HG03045 (cell line): ENCODE data around the gene MELTF.
A peak's percentile ranks its signal among the peaks of the same experiment; 100 is the strongest.

Source experiments
- ATAC-seq: cut with Tn5 transposase; IDR thresholded peaks from one replicate; pipeline ENCODE4 v1.9.1; 2021; ENCODE audit warnings: mild to moderate bottlenecking, moderate library complexity; ENCODE audit not compliant: unreplicated experiment

The MELTF gene

DNA sequence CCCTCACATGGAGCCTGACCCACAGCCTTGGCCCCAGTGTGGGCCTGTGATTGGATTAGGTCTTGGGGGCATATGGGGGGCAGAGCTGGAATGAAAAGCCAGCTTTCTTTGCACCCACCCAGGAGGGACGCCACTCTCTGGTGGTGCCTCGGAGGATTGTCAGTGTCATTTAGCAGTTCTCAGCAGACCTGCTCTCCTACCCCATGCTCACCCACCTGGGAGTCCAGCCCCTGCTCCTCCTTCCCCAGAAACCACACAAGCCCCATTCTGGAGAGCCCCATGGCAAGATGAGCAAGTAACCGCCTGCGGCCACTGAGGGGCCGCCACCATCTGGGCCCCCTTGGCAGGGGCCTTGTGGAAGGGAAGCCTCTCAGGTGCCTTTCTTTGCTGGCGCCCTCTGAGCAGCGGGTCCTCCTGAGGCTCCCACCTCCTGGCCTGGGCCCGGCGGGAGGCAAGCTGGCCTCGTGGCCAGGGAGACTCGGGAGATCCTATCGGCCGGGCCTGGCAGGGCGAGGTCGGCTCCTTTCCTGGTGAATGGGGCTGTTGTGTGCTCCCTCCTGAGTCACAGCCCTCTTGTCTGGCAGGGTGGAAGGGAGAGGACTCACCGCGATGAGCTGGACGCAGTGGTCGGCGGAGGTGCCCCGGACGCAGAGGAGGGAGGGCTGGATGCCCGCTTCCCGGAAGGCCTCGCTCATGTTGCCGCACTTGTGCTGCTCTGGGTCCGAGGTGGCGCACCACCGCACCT is 2.3 kb downstream of the MELTF start:
- ATAC-seq: no peak

DNA sequence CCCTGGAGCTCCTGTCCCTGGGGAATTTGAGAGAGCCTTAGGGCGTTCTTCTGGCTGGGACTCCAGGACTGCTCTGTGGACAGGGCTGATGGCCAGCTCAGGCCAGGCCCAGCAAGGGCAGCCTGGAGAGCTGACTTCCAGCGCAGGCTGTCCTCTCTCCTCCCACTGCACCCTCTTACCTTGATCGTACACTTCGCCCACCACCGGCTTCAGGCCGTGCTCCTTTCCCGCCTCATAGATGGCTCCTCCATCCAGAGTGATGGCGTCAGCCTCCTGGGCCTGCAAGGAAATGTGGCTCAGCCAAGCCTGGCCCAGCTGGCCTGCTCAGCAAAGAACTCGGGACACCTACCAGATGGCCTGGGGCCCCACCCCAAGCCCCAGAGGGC is 3.1 kb downstream of the MELTF start:
- ATAC-seq: no peak

DNA sequence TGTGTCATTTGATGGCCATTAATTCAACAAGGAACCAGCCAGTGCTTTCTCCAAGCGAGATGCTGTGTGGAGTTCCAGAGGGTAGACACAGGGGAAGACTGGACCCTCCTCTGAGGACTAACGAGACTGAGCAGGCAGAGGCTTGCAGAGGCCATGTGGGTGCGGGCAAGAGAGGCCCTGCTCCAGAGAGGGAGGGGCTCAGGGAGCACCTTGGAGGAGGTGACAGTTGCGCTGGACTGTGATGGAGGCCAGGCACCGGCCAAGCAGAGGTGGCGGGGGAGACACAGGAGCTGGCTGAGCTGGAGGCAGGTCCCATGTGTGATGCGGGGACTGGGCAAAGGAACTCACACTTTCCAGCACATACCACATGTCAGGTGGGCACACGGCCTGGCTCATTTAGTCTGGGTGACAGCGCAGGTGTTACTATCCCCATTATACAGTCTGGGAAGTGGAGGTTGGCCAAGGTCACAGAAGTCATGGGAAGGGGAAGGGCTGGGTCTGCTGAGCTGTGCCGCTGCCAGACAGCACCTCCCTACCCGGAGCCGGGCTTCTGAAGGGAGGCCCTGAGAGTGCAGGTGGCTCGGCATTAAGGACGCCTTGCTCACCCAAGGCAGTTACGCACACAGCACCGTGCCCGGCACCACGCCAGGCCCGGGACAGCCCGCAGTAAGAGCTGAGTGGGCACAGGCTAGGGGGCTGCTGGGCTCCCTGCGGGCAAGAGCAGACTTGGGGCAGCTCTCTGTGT is 3.7 kb downstream of the MELTF start:
- no peak for ATAC-seq

DNA sequence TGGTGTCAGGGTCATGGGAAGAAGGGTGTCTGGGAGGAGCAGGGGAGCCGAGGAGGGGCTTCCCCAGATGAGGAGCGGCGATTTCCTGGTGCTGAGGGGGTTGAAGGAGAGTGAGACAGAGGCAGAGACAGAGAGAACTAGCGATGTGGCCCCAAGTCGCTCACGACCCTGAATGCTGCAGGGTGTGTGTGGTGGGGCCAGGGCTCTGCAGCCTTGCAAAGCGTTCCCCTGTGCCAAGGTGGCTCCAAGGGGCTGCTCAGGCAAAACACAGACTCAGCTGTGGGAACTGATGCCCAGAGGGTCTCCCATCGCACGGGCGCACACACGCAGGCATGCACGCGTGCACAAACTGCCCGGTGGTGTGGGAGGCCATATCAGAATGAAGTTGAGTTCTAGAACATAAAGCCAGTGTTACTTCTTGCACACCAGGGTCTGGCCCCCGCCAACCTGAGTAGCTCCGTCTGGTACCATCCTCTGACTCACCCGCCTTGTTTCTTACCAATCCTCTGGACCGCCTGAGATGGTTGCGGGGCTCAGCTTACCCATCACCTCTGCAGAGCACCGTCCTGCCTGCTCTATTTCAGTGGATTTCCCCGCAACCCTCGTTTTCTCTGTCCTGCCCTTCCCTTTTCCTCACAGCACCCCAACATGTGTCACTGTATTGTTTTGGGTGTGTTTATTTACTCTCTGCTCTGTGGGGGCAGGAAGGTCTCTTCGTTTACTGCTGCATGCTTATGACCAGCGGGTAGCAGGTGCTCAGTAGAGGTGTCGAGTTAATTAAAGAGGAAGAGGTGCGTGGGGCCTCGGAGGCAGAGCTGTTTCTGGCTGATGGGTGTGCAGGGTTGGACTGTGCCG is 4.5 kb downstream of the MELTF start:
- no peak for ATAC-seq

DNA sequence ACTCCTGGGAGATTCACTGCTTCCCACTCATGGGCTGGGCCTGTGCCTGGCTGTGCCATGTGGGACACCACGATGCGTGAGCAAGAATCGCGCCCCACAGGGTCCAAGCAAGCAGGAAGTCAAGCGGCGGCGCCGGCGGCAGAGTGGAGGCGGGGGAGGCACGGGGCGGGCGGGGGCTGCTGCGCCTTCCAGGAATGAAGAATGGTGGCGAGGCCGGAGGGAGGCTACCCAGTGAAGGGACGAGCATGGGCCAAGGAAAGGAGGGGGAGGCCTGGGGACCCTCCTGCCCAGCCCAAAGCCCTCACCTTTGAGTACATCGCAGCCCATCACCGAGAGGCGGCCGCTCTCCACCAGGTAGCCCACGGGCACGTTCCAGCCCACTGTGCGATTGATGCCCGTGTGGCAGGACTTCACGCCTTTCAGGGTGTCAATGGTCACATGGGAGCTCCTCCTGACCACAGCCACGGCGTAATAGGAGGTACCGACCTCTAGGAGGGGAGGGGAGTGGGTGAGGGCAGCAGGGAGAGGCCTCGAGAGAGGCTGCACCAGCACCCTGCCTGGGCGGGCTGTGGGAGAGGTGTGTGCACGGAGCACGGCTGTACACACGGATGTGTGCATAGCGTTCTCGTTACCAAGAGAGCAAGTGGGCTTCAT is 5.5 kb downstream of the MELTF start:
- ATAC-seq: no peak

DNA sequence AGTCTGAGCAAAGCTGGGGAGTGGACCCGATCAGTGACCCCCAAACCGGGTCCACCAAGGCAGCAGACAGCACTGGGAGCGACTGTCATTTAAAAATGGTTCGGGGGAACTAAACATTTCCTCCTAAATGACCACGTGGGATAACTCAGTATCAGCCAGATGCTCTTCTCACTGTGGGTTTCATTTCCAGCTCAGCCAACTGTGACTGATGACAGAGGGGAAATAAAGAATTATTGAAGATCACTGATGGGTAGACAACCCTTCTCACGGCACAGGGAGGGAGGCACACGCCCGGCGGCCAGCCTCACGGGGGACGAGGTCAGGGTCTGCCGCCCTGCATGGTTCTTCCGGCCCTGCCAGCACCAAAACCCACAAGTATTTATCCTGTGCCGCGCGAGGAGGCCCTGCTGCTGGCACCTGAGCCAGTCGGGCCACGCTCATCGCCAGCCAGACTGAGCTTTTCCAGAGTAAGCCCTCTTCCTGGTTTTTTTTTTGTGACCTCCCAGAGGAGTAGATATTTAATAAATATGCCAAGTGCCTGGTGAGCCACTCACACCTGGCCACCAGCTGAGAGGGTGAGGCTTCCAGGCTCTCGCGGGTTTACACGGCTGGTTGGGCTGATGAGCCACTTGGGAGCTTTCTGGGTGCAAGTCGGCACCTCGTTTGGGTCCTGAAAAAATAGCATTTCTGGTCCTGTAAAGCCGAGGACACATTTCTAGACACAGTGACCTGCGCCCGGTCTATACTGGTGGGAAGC is 6.2 kb downstream of the MELTF start:
- peak; percentile 36 for ATAC-seq

DNA sequence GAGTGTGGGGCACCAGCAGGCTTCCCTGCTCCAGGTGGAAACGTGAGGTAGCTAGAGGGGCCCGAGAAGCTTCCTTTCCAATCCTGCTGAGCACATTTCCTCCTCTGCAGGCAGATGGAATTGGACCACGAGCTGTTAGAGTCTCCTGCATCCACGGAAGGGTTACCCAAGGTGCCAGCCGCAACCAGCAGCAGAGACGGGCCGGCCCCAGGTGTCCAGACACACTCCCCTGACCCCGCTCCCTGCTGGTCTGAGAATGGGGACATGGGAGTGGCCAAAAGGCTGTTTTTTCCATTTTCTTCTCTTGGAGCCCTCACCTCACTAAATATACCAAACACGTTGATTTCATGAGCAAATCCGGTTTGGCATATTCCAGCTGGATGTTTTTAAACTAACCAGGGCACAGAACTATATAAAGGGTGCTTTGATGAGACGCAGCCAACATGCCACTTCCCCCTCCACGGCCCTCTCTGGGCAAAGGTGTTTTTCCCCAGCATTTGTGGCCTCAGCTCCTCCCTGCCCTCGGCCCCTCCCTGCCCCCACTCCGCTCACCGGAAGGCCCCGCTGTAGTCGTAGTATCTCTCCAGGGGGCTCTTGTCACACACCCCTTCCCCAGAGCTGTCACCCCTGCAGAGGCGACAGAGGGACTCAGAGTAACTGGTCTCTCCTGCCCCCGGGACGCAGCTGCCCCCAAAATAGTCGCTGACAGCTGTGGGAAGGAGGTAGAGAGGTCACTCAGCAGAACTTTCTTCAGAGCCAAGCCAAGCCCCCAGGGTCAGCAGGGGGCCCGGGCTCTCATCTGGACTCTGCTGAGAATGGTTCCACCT is 7.0 kb downstream of the MELTF start:
- no peak for ATAC-seq

DNA sequence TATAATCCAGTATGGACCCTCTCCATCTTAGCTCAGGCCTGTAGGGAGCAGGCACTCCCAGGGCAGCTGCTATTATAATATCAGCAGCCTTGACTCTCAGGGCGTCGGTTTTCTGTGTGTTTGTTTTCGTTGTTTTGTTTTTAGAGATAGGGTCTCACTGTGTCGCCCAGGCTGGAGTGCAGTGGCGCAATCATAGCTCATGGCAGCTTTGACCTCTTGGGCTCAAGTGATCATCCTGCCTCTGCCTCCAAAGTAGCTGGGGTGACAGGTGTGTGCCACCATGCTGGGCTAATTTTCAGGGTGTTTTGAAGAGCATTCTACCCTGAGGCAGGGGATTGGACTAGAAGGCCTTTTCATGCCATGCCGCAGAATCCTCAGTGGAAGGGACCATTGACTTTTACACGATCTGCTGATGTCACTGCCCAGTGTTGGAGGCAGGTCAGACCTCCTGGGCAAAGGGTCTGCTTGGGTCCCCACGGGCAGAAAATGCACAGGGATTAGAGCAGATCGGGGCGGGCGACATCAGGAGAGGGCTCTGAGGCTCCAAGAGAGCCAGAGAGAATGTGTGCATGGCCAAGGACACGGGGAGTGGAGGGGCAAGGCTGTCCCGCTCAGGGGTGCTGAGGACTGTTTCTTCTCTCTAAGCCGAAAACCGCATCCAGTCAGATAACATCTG is 7.8 kb downstream of the MELTF start:
- ATAC-seq: no peak

DNA sequence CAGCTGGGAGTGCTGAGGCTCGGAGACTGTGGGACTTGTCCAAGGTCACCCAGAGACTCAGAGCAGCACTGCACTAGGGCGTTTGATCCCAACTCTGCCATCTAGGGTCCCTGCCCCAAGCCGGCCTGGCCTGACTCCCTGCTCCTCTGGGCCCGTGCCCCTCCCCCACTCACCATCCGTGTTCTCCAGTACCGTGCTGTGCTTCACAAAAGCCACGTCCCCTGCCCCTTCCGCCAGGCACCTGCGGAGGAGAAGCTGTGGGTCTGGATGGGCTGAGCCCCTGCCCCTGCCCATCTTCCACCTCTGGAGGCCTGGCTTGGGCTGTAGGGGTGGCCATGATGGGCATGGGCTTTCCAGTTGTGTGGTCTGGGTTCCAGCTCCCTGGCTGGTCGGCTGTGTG is 8.4 kb downstream of the MELTF start:
- ATAC-seq: no peak

DNA sequence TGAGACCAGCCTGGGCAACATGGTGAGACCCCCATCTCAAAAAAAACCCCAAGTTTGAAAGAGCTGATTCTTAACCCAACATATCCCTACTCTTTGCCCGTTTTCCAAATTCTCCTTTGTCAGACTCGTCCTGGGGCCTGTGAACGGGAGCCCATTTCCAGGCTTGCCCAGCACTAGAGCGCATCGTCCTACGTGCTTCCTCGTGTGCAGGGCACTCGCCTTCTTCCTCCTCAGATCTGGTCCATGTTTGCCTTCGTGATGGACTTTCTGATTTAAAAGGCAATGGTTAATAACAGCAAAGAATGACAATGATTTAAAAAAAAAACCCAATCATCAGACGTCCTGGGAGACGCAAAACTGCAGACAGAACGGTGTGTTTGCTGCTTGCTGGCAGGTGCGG is 10.1 kb downstream of the MELTF start:
- no peak for ATAC-seq

DNA sequence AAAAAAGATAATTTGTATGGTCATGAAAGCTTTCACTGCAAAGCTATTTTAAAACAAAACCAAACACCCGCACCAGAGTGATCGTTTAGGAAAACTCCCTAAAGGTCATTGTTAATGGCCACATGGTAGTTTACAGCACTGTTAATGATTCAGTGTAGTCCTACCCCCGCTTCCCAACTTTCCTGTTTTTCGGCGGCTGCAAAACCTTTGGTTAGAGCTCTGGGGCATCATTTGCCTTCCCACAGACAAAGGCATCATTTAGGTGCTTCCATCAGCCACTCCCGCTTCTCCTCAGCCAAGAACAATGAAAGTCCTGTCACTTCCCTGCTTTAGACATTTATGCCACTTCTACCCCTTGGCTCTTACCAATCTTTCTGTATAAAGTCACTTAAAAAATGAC is 10.6 kb downstream of the MELTF start:
- no peak for ATAC-seq

DNA sequence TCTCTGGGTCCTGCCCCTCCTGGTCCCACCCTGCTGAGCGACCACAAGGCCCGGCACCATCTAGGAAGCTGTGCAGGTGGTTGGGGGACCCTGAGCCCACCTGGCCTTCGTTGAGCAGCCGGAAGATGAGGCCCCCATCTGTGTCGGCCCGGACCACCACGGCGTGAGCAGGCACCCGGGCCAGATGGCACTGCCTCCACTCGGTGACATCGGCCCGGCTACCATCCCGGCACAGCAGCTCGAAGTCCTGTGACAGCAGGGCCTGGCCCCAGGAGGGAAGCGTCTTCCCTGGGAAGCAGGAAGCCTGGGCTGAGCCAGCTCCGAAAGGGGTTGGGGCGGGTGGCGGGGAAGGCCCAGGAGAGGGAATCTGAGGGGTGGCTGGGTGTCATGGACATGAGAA is 12.6 kb downstream of the MELTF start:
- ATAC-seq: no peak

DNA sequence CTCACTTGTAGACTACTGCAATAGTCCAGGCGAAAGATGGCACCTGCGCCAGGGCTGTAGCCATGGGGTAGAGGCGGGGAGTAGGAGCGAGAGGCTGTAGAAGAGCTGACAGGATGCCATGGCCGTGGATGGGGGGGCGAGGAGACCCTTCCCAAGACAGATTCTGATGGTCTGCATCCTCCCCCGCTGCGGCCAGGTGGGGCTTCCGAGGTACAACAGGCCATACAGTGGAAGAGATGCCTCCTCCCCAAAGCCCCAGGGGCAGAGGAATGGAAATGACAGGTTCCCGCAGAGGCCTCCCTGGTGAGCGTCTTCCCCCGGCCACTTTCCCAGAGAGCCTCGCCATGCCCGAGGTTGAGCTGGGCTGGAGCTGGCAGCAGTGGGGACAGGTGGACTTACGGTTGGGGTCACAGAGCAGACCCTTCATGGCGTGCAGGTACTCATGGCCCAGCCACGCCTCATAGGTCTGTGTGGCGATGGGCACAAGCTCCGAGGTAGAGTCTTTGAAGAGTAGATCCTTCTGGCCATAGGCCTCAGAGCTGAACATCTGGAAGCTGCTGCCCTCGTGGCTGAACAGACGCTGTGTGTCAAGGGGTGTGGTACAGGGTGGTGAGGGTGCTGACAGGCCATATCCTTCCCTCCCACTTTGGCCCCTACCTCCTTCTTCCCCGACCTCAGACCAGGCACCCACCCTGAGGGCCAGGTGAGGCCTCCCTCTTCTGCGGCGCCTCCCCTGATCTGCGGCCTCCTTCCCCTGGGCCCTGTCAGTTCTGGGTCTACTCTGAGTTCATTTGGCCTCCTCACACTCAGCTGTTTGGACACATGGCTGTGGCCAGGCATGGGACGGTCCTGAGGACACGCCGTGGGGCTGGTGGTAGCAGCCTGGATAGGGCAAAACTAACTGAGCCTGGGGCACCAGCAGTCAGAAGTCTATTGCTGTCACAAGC is 13.6 kb downstream of the MELTF start:
- ATAC-seq: no peak

DNA sequence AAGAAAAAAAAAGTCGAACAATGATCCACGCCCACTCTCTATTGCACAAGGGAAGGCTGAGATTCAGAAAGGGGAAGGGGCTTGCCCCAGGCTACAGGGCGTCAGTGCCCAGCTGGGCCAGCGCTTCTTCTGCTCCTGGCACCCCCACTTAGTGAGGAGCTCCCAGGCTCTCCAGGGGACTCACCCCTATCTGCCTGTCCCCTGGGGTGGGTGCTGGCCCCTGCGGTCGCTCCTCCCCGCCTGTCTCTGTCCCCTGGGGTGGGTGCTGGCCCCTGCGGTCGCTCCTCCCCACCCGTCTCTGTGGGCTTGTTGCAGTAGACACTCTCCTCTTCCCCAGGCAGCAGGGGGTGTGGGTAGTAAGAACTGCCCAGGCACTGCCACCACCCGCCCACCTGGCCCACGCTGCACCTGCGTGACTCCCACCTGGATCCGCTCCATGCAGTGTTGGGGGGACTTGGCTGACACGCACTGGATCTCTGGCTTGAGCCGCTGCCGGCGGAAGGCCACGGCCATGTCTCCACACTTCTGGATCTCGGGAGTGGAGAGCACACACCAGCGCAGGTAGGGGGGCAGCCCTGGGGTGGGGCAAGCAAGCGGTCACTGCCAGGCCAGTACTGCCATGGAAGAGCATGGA is 14.6 kb downstream of the MELTF start:
- ATAC-seq: no peak

DNA sequence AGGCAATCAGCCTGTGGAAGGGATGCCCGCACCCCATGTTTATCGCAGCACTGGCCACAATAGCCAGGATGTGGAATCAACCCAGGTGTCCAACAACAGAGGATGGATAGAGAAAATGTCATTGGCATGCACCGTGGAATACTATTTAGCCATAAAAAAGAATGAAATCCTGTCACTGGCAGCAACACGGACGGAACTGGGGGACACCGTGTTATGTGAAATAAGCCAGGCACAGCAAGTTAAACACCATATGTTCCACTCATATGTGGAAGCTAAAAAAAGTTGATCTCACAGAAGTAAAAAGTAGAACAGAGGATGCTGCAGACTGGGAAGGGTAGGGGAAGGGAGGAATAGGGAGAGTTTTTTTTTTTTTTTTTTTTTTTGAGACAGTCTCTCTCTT is 15.6 kb downstream of the MELTF start:
- no peak for ATAC-seq

DNA sequence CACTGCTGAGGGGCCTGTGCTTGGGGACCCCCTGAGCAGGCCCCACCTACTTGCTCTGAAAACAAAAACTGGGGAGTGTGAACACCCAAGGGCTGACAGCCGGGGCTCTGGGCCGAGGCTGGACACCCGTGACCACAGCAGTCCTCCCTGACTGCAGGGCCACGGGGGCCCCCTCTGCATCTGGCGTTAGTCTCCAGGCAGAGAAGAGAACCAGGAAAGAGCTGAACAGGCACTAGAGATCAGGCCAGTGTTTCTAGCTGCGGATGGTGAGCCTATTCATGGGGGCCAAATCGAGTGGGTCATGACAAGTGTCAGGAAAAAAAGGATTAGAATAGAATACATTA is 17.1 kb downstream of the MELTF start:
- no peak for ATAC-seq

DNA sequence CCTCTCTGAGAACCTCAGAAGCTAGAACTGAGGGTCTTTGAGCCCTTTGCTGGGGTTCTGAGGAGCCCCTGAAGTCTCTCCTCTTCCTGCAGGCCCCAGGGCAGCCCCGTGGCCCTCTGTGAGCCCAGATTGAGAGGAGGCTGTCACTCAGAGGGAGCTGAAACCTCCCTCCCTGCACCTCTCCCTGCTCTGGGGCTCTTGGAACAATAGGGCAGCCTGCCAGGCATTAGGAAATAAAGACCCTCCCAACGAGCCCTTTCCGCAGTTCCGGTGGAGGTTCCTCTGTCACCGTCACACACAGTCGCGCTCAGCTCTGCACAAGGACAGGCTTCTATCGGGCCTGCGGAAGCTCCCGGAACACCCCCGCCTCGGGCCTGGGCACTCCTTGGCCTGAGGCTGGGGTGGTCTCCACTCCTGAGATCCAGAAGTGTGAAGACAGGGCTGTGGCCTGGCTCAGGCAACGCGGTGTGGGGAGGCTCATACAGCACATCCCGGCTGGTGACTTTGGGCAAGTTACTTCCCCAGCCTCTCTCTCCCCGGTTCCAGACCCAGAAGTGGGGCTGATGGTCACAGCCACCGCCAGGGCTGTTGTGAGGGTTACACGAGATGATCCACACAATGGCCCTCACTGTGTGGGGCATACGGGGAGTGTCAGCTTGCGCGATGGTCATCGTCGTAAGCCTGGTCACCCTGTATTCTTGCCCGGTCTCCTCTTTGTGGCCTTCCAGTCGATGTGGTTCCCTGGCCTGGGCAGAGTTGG is 17.7 kb downstream of the MELTF start:
- no peak for ATAC-seq
